ENCODE measurements around the gene RAD51D. TPM values are rescaled to one million over a fixed set of nuclear protein-coding genes. Genes with fewer than 3 reads are reported as not detected.
A peak's percentile ranks its signal among the peaks of the same experiment; 100 is the strongest.
"Not testable (repeated sequence)": the region's sequence is repeated elsewhere in the genome, so short reads cannot be mapped to it uniquely, and the experiment has no call there.

Gene RAD51D
- total RNA-seq, 1 donor from 2014 or later, result 13.2 TPM

DNA sequence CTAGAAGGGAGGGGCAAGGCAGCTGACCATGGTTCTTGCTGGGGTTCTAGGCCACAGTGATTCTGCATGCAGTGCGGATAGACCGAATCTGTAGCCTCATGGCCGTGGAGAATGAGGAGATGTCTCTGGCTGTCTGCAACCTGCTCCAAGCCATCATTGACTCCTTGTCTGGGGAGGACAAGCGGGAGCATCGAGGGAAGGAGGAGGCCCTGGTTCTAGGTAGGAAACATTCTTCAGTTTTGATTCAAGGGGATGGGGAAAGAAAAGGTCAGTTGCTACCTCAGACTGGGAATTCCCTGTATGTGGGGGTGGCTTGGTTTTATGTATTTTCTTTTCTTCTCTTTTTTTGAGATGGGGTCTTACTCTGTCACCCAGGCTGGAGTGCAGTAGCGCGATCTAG lies 35.6 kb upstream of the RAD51D start:
- ATAC-seq, result no peak
- H3K36me3 ChIP-seq, result no peaks in the 10 kb centered on the region
- H3K4me3 ChIP-seq, result no peak overlapping the region
- DNase-seq, result no peak
- H3K27me3 ChIP-seq (ENCODE audit: low read depth), result no peaks in the 10 kb centered on the region
- intact Hi-C loops (cut with DNase I), result no loop called here
- no peak overlapping the region for H3K27ac ChIP-seq
- H3K4me1 ChIP-seq, result no peaks in the 10 kb centered on the region
- H3K9me3 ChIP-seq, result no peaks in the 10 kb centered on the region
- TF ChIP-seq, protein P1, sequence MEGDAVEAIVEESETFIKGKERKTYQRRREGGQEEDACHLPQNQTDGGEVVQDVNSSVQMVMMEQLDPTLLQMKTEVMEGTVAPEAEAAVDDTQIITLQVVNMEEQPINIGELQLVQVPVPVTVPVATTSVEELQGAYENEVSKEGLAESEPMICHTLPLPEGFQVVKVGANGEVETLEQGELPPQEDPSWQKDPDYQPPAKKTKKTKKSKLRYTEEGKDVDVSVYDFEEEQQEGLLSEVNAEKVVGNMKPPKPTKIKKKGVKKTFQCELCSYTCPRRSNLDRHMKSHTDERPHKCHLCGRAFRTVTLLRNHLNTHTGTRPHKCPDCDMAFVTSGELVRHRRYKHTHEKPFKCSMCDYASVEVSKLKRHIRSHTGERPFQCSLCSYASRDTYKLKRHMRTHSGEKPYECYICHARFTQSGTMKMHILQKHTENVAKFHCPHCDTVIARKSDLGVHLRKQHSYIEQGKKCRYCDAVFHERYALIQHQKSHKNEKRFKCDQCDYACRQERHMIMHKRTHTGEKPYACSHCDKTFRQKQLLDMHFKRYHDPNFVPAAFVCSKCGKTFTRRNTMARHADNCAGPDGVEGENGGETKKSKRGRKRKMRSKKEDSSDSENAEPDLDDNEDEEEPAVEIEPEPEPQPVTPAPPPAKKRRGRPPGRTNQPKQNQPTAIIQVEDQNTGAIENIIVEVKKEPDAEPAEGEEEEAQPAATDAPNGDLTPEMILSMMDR (IDR thresholded peaks at IDR 0.05), result no peak

DNA sequence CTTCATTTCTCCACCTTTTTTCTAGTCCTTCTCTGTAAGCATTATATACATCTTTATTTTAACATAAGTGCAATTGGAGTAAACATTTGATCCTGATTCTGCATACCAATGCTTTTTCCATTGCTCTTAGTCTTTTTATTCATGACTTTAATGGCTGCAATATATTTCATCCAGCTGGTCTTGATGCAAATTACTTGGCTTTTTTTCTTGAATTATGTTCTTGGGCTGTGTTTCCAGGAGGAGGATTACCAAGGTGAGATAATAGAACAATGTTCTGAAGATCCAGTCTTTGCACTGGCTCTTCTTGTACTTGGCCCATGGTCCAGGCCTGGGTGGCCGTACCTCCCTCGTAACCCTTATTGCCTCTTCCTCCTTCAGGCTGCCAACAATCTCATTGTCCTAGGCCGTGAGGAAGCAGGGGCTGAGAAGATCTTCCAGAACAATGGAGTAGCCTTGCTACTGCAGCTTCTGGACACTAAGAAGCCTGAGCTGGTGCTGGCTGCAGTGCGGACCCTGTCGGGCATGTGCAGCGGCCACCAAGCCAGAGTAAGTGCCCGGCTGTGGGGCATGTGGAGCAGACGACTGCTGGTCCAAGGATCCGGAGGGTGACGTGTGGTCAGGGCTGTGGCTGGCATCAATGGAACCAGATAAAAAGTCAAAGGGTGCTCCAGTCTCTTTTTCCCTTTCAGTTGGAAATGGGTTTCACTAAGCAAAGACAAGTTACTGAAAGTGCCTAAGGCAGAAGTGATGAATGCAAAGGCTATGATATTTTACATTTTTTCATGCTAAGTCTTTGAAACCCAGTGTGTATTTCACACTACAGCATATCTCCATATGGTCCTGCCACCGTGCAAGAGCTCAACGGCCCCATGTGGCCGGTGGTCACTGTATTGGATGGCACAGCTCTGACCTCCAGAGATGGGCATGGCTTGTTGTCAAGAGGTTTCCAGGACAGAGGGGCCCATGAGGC lies 34.8 kb upstream of the RAD51D start:
- H3K27me3 ChIP-seq (ENCODE audit: low read depth), result no peaks in the 10 kb centered on the region
- intact Hi-C loops (cut with DNase I), result no loop called here
- no peak overlapping the region for H3K4me3 ChIP-seq
- TF ChIP-seq, protein P1 (IDR thresholded peaks at IDR 0.05), result no peak
- no peaks in the 10 kb centered on the region for H3K36me3 ChIP-seq
- H3K27ac ChIP-seq, result no peak overlapping the region
- DNase-seq (no peak), ATAC-seq (no peak)
- H3K9me3 ChIP-seq, result no peaks in the 10 kb centered on the region
- no peaks in the 10 kb centered on the region for H3K4me1 ChIP-seq

DNA sequence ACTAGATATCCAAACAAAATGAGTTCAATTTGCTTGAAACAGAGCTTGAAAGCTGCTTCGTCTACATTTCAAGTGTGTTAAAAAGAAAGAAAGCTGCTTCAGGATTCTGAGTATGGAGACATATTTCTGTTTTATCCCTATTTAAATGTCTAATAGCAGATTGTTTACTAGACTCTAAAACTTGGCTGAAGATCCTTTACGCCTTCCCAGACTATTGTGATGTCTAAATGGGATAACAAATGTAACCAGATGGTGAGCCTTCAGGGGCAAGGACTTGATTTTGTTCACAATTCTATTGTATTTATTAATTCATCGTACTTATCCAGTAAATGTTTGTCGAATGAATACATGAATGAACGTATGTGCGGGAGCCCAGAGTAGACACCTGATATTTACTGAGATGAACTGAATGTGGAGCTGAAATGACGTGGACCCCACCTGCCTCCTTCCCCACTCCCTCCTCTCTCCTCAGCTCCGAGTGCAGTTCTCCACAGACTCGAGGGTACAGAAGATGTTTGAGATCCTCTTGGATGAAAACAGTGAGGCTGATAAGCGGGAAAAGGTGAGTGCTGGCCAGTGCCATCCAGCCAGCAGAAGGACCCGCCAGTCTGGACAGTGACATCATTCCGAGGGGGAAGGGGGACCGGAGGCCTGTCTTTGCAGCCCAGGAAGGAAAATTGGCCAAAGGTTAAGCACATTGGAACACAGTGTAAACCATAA lies 32.9 kb upstream of the RAD51D start:
- DNase-seq, result no peak
- H3K9me3 ChIP-seq, result no peaks in the 10 kb centered on the region
- H3K4me1 ChIP-seq, result no peaks in the 10 kb centered on the region
- H3K27me3 ChIP-seq (ENCODE audit: low read depth), result no peaks in the 10 kb centered on the region
- ATAC-seq, result no peak
- H3K4me3 ChIP-seq, result no peak overlapping the region
- TF ChIP-seq, protein P1 (IDR thresholded peaks at IDR 0.05), result no peak
- no peaks in the 10 kb centered on the region for H3K36me3 ChIP-seq
- H3K27ac ChIP-seq, result no peak overlapping the region
- intact Hi-C loops (cut with DNase I), result no loop called here

DNA sequence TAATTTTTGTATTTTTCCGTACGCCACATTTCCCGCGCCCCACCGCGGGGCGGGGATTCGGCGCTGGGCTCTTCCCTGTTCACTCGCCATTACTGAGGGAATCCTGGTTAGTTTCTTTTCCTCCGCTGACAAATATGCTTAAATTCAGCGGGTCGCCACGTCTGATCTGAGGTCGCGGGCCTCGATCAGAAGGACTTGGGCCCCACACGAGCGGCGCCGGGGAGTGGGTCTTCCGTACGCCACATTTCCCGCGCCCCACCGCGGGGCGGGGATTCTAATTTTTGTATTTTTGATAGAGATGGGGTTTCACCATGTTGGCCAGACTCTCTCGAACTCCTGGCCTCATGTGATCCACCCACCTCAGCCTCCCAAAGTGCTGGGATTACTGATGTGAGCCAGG lies 31.4 kb upstream of the RAD51D start:
- H3K27ac ChIP-seq; intact Hi-C loops (cut with DNase I); ATAC-seq; H3K4me3 ChIP-seq; H3K4me1 ChIP-seq; DNase-seq; H3K36me3 ChIP-seq; H3K9me3 ChIP-seq; H3K27me3 ChIP-seq (ENCODE audit: low read depth): not testable (repeated sequence)

DNA sequence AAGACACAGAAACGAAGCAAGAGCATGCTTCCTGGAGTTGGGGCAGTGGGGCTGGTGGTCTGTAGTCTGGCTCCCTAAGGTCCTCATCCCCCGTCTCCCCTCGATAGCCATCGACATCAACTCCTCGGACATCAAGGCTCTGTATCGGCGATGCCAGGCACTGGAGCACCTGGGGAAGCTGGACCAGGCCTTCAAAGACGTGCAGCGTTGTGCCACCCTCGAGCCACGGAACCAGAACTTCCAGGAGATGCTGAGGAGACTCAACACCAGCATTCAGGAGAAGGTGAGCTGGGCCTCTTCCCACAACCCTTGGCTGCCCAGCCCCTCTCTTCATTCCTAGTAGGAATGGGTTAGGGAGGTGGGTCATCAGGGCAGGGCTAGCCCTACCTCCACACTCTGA lies 30.3 kb upstream of the RAD51D start:
- TF ChIP-seq, protein P1 (IDR thresholded peaks at IDR 0.05), result no peak
- intact Hi-C loops (cut with DNase I), result no loop called here
- no peak overlapping the region for H3K27ac ChIP-seq
- no peaks in the 10 kb centered on the region for H3K9me3 ChIP-seq
- no peak overlapping the region for H3K4me3 ChIP-seq
- no peaks in the 10 kb centered on the region for H3K36me3 ChIP-seq
- ATAC-seq (no peak), DNase-seq (no peak)
- no peaks in the 10 kb centered on the region for H3K27me3 ChIP-seq (ENCODE audit: low read depth)
- H3K4me1 ChIP-seq, result no peaks in the 10 kb centered on the region

DNA sequence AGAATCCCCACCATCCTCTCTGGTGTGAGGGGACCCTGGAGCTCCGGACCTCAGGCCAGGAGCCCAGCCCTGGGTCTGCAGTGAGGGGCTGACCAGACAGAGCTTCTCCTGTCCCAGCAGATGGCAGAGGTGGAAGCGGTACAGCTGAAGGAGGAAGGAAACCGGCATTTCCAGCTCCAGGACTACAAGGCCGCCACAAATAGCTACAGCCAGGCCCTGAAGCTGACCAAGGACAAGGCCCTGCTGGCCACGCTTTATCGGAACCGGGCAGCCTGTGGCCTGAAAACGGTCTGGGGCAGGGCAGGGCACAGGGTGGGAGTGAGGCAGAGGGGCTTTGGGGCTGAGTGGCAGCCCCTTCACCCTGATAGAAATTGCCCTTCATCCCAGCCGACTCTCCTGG lies 28.5 kb upstream of the RAD51D start:
- ATAC-seq (peak in 1 of 2 donors; percentile 20), DNase-seq (no peak)
- Histone ChIP-seq H3K9me3 (no peaks in the 10 kb centered on the region), H3K4me1 (no peaks in the 10 kb centered on the region), H3K27me3 (ENCODE audit: low read depth) (no peaks in the 10 kb centered on the region), H3K4me3 (no peak overlapping the region), H3K36me3 (no peaks in the 10 kb centered on the region), H3K27ac (no peak overlapping the region)
- intact Hi-C loops (cut with DNase I), result no loop called here
- TF ChIP-seq, protein P1 (IDR thresholded peaks at IDR 0.05), result no peak

All from lower lobe of right lung (tissue), 2 donors.